T1000 (cell line): ENCODE results near the gene LARGE2.
A peak's percentile ranks its signal among the peaks of the same experiment; 100 is the strongest.

Experiments
- DNase-seq: peaks from one replicate; lab custom pipeline; 2025; ENCODE audit warnings: mixed read lengths; lab: John Stamatoyannopoulos, UW

The LARGE2 gene

GRCh38 chr11:45960387-45961095 is 38.1 kb downstream of the LARGE2 start:
- DNase-seq, result no peak

- no peak for DNase-seq
Observed at GRCh38 chr11:45961751-45962240, 39.3 kb downstream of the LARGE2 start.

- DNase-seq, result peak; percentile 36
Observed at GRCh38 chr11:45964911-45965389, 42.5 kb downstream of the LARGE2 start.

- no peak for DNase-seq
Observed at GRCh38 chr11:45967506-45967905, 45.0 kb downstream of the LARGE2 start.

GRCh38 chr11:45968901-45969300 is 46.4 kb downstream of the LARGE2 start:
- no peak for DNase-seq

- DNase-seq, result no peak
Observed at GRCh38 chr11:45973601-45974000, 51.1 kb downstream of the LARGE2 start.

- no peak for DNase-seq
Observed at GRCh38 chr11:45974806-45975205, 52.4 kb downstream of the LARGE2 start.
